Liver (tissue), 9 donors: ENCODE measurements around the gene NTPCR. TPM values are rescaled to one million over a fixed set of nuclear protein-coding genes. Genes with fewer than 3 reads are reported as not detected.

Source experiments
- DNase-seq: peaks from one replicate; pipeline ENCODE4 v3.0.0-alpha.2; 2017; ENCODE audit warnings: low spot score
- H3K27ac ChIP-seq, 2 donors: one replicate each; pipeline ENCODE4 v1.7.0; 2013; ENCODE audit warnings: inconsistent platforms in 2 of 2, low read length in 2 of 2, control low read depth in 1 of 2, low read depth in 1 of 2, mild to moderate bottlenecking in 1 of 2
- H3K27me3 ChIP-seq, 4 donors: one replicate each; pipeline versions ENCODE4 v1.6.1 to v1.7.0; 2013; ENCODE audit warnings: low read length in 3 of 4, inconsistent platforms in 1 of 4, mild to moderate bottlenecking in 1 of 4, moderate library complexity in 1 of 4; ENCODE audit not compliant: control insufficient read depth in 4 of 4, insufficient read depth in 4 of 4
- H3K36me3 ChIP-seq, 4 donors: one replicate each; pipeline versions ENCODE4 v1.6.1 to v1.7.0; 2013; ENCODE audit warnings: low read length in 3 of 4, mild to moderate bottlenecking in 3 of 4, low read depth in 1 of 4, moderate library complexity in 1 of 4; ENCODE audit not compliant: control insufficient read depth in 4 of 4, insufficient read depth in 3 of 4
- H3K4me1 ChIP-seq, 4 donors: one replicate each; pipeline versions ENCODE4 v1.6.1 to v1.7.0; 2013; ENCODE audit warnings: low read length in 3 of 4, mild to moderate bottlenecking in 3 of 4, moderate library complexity in 1 of 4; ENCODE audit not compliant: control insufficient read depth in 4 of 4, insufficient read depth in 4 of 4
- H3K4me3 ChIP-seq, 3 donors: one replicate each; pipeline versions ENCODE4 v1.6.1 to v1.7.0; 2013; ENCODE audit warnings: low read length in 3 of 3, control low read depth in 1 of 3, low read depth in 1 of 3, mild to moderate bottlenecking in 1 of 3
- H3K9ac ChIP-seq, 2 donors: one replicate each; pipeline ENCODE4 v1.7.0; 2013; ENCODE audit warnings: low read length in 2 of 2, mild to moderate bottlenecking in 2 of 2, moderate library complexity in 2 of 2, control low read depth in 1 of 2, low read depth in 1 of 2
- H3K9me3 ChIP-seq, 4 donors: one replicate each; pipeline versions ENCODE4 v1.6.1 to v1.7.0; 2013; ENCODE audit warnings: low read length in 3 of 4; ENCODE audit not compliant: control insufficient read depth in 4 of 4
- FOXA1 ChIP-seq: IDR thresholded peaks from 2 replicates; pipeline ENCODE4 v1.6.1; 2016; ENCODE audit warnings: antibody characterized with exemption
- HNF4A ChIP-seq, 2 donors: conservative IDR thresholded peaks; 2 replicates each; pipeline ENCODE4 v1.6.1; 2016; ENCODE audit warnings: antibody characterized with exemption in 2 of 2, mild to moderate bottlenecking in 2 of 2
- HNF4G ChIP-seq: IDR thresholded peaks from 2 replicates; pipeline ENCODE4 v1.6.1; 2016; ENCODE audit warnings: antibody characterized with exemption
- JUND ChIP-seq, 2 donors: IDR thresholded peaks; 2 replicates each; pipeline ENCODE4 v1.6.1; 2016; ENCODE audit warnings: antibody characterized with exemption in 2 of 2
- RXRA ChIP-seq, 2 donors: IDR thresholded peaks; 2 replicates each; pipeline ENCODE4 v1.6.1; 2017 to 2018; ENCODE audit warnings: antibody characterized with exemption in 2 of 2, mild to moderate bottlenecking in 1 of 2
- TAF1 ChIP-seq: conservative IDR thresholded peaks from 2 replicates; pipeline ENCODE4 v1.6.1; 2016; ENCODE audit warnings: antibody characterized with exemption, mild to moderate bottlenecking
- WGBS: extraction: QIAGEN DNeasy Blood & Tissue Kit; methylation state at CpG from one replicate; pipeline ENCODE4 v1.1.7; 2013; 5-methylcytosine and 5-hydroxymethylcytosine counted together
- polyA plus RNA-seq, 2 donors: library from polyadenylated mRNA; stranded (reverse) in 1 of 2; unstranded in 1 of 2; fragments of 200-250 nt in 1 of 2; fragments of >200 nt in 1 of 2; fragmentation: Nextera tagmentation in 1 of 2; extraction: Ambion mirVana in 1 of 2; gene quantifications; one replicate each; pipeline versions ENCODE4 v1.2.1 to v1.2.3, GENCODE V29; 2013 to 2015
- total RNA-seq, 2 donors: library from RNA; depleted of rRNA; stranded (reverse); fragments of >200 nt; gene quantifications; one replicate each; pipeline ENCODE4 v1.2.3, GENCODE V29; 2014
- TF ChIP-seq, protein P1 (sequence below): IDR thresholded peaks from 2 replicates; pipeline ENCODE4 v1.6.1; 2016; ENCODE audit warnings: antibody characterized with exemption, mild to moderate bottlenecking
- TF ChIP-seq, protein P2 (sequence below): IDR thresholded peaks from 2 replicates; pipeline ENCODE4 v1.6.1; 2016; ENCODE audit warnings: antibody characterized with exemption
- donor health status: healthy.
- donor health status: healthy.
- donor health status: healthy.
- donor health status: healthy.
- donor health status: healthy.

The NTPCR gene
- total and polyA plus RNA-seq, 4 donors: 7.2 to 37.2 (median 19.2) TPM

- TF ChIP-seq, protein P1, sequence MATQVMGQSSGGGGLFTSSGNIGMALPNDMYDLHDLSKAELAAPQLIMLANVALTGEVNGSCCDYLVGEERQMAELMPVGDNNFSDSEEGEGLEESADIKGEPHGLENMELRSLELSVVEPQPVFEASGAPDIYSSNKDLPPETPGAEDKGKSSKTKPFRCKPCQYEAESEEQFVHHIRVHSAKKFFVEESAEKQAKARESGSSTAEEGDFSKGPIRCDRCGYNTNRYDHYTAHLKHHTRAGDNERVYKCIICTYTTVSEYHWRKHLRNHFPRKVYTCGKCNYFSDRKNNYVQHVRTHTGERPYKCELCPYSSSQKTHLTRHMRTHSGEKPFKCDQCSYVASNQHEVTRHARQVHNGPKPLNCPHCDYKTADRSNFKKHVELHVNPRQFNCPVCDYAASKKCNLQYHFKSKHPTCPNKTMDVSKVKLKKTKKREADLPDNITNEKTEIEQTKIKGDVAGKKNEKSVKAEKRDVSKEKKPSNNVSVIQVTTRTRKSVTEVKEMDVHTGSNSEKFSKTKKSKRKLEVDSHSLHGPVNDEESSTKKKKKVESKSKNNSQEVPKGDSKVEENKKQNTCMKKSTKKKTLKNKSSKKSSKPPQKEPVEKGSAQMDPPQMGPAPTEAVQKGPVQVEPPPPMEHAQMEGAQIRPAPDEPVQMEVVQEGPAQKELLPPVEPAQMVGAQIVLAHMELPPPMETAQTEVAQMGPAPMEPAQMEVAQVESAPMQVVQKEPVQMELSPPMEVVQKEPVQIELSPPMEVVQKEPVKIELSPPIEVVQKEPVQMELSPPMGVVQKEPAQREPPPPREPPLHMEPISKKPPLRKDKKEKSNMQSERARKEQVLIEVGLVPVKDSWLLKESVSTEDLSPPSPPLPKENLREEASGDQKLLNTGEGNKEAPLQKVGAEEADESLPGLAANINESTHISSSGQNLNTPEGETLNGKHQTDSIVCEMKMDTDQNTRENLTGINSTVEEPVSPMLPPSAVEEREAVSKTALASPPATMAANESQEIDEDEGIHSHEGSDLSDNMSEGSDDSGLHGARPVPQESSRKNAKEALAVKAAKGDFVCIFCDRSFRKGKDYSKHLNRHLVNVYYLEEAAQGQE: no peak
- TF ChIP-seq RXRA (IDR thresholded peaks at IDR 0.05): peak in 1 of 2 donors; percentile 5
- no peak overlapping the region for H3K27ac ChIP-seq
- H3K36me3 ChIP-seq: peaks cover 4 to 14% (median 10%) of the 10 kb centered on the region in 4 donors
- WGBS: 70% methylated on average over 10 of the region's 10 CpGs
- no peak overlapping the region for H3K9ac ChIP-seq
- H3K9me3 ChIP-seq: no peaks in the 10 kb centered on the region
- no peak overlapping the region for H3K4me3 ChIP-seq
- H3K27me3 ChIP-seq: no peaks in the 10 kb centered on the region
- H3K4me1 ChIP-seq: peaks cover 0 to 3% (median 0%) of the 10 kb centered on the region in 4 donors
- DNase-seq: no peak
Observed at GRCh38 chr1:232962761-232963745, 12.6 kb downstream of the NTPCR start.

DNA sequence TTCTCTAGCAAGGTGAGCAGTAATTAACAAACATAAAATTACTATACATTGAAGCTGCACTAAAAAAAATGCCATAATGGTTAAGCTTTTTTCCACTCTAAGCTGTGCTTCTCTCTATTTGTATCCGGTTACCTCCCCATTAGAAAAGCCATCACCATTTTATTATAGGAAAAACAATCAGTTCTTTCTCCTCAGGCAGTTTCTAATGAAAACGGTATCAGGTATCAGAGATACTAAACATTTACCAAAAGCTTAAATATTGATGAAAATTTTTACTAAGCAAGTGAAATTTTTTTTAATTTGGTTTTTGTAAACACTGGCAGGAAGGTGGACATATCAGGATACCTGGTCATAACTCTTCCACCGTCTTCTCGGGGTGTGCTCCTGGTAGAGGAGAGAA is 14.2 kb downstream of the NTPCR start:
- H3K27me3 ChIP-seq: no peaks in the 10 kb centered on the region
- no peak overlapping the region for H3K27ac ChIP-seq
- no peak for DNase-seq
- TF ChIP-seq TAF1: no peak
- no peak for TF ChIP-seq FOXA1
- no peak for TF ChIP-seq HNF4G
- no peak for TF ChIP-seq HNF4A (conservative IDR thresholded peaks at IDR 0.05)
- no peak for TF ChIP-seq JUND (IDR thresholded peaks at IDR 0.05)
- TF ChIP-seq, protein P2, sequence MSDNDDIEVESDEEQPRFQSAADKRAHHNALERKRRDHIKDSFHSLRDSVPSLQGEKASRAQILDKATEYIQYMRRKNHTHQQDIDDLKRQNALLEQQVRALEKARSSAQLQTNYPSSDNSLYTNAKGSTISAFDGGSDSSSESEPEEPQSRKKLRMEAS: no peak
- TF ChIP-seq, protein P1: no peak
- no peak overlapping the region for H3K9ac ChIP-seq
- H3K4me1 ChIP-seq: peaks cover 0 to 3% (median 0%) of the 10 kb centered on the region in 4 donors
- no peaks in the 10 kb centered on the region for H3K9me3 ChIP-seq
- WGBS: 96% methylated on average over 4 of the region's 4 CpGs
- peaks cover 4 to 13% (median 9%) of the 10 kb centered on the region in 4 donors for H3K36me3 ChIP-seq
- H3K4me3 ChIP-seq: no peak overlapping the region
